Brain microvascular endothelial cell (primary cell): ENCODE measurements around the gene TMEM132D.
A peak's percentile ranks its signal among the peaks of the same experiment; 100 is the strongest.

Experiments used
- DNase-seq: peaks from one replicate; pipeline ENCODE4 v3.0.0-alpha.2; 2020
- H3K27ac ChIP-seq: fragments of 250-450 bp; sonication (Bioruptor Pico); 2 replicates; pipeline ENCODE4 v1.5.1; 2020; ENCODE audit warnings: mild to moderate bottlenecking, moderate library complexity
- H3K27me3 ChIP-seq: fragments of 250-450 bp; sonication (Bioruptor Pico); replicated peaks from 2 replicates; pipeline ENCODE4 v1.5.1; 2020; ENCODE audit warnings: mild to moderate bottlenecking
- H3K36me3 ChIP-seq: fragments of 250-450 bp; sonication (Bioruptor Pico); replicated peaks from 2 replicates; pipeline ENCODE4 v1.5.1; 2020; ENCODE audit warnings: mild to moderate bottlenecking
- H3K4me3 ChIP-seq: 2 replicates; pipeline ENCODE4 v1.5.1; 2011; ENCODE audit warnings: low read depth, mild to moderate bottlenecking, control low read depth, low read length, moderate library complexity
- in situ Hi-C: cut with HindIII; loops from 2 replicates; pipeline ENCODE4 v1.10.0; 2017; ENCODE audit warnings: low sequenced_read_pairs, low pct_ligation_motif_present
- TF ChIP-seq, protein P1 (sequence below): IDR thresholded peaks from 2 replicates; pipeline ENCODE4 v1.5.1; 2011; ENCODE audit warnings: low read depth, mild to moderate bottlenecking, moderate library complexity, low read length, control low read depth, inconsistent platforms; ENCODE audit errors: missing control alignments

Gene TMEM132D

DNA sequence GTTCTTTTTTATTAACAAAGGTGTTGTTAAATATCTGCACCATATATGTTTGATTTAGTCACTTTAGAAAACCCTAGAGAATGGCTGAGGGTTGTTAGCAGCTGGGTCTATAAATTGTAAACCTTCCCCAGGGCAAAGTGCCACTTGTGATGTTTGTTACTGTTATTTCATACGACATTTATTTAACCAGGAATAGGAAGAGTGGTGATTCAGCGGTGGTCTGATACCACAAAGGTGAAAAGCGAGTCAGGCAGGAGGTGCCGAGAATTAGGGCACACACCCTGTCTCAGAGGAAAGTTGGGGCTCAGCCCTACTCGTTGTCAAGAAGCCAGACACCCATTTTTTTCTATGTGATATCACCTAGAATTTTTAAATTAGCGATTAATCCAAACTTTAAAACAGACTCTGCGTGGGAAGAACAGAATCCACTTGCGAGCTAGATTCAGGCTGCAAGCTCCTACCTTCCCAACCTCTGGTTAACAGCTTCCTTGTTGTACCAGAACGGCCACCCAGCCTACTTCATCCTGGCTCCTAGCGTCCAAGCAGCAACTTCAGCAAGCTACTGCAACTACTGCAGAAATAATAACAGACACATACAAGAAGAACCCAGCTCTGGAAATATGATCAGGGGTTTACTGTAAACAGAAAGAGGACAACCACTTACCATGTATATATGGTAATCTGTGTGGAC is 126.7 kb downstream of the TMEM132D start:
- DNase-seq, result no peak
- Histone ChIP-seq H3K27ac (no peak overlapping the region), H3K36me3 (no peaks in the 10 kb centered on the region), H3K4me3 (no peak overlapping the region), H3K27me3 (no peaks in the 10 kb centered on the region)
- in situ Hi-C loops, result no loop called here
- TF ChIP-seq, protein P1, sequence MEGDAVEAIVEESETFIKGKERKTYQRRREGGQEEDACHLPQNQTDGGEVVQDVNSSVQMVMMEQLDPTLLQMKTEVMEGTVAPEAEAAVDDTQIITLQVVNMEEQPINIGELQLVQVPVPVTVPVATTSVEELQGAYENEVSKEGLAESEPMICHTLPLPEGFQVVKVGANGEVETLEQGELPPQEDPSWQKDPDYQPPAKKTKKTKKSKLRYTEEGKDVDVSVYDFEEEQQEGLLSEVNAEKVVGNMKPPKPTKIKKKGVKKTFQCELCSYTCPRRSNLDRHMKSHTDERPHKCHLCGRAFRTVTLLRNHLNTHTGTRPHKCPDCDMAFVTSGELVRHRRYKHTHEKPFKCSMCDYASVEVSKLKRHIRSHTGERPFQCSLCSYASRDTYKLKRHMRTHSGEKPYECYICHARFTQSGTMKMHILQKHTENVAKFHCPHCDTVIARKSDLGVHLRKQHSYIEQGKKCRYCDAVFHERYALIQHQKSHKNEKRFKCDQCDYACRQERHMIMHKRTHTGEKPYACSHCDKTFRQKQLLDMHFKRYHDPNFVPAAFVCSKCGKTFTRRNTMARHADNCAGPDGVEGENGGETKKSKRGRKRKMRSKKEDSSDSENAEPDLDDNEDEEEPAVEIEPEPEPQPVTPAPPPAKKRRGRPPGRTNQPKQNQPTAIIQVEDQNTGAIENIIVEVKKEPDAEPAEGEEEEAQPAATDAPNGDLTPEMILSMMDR, result no peak

DNA sequence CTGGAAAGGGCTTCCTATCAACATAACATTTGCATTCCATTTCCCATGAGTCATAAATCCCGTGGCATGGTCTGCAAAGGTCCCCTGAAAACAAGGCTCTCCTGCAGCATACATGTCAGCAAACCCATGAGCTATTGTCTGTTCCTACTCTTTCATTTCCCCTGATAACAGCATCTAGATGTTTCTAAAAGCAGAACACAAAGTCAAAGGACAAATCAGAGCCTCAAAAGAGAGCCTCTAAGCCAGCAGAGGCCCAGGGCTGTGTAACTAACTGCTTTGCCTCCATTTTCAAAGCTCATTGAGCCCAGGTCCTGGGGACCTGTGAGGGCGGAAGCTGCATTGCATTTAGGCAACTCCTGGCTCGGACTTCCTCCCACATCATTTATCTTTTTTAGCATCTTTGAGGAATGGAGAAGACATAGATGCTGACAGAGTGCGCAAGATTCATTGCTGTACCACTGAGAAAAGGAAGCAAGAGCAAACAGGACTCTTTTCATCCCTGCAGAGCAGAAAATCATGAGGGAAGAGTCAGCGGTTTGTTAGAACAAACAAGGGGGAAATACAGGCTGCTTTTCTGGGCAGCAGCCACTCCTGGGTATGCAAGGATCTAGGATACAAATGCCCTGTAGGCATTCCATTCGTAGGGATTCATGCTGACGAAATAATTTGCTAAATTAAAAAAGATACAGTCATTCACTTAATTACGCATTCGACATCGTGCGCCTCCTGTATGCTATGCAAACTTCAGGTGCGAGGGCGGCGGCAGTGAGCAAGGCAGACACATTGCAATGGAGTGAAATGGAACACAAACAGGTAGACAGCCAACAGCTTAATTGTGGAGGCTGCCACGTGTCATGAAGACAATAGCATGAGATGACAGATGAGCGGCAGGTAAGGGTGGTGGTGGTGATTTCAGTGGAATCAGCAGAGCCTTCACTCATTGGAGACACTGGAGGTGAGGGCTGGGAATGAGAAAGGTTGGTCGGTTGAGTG is 131.0 kb downstream of the TMEM132D start:
- H3K4me3 ChIP-seq, result no peak overlapping the region
- DNase-seq, result peak; percentile 88
- H3K27ac ChIP-seq, result peak overlapping the region; percentile 76
- TF ChIP-seq, protein P1, result no peak
- no peaks in the 10 kb centered on the region for H3K27me3 ChIP-seq
- H3K36me3 ChIP-seq, result no peaks in the 10 kb centered on the region
- in situ Hi-C loops, result no loop called here

DNA sequence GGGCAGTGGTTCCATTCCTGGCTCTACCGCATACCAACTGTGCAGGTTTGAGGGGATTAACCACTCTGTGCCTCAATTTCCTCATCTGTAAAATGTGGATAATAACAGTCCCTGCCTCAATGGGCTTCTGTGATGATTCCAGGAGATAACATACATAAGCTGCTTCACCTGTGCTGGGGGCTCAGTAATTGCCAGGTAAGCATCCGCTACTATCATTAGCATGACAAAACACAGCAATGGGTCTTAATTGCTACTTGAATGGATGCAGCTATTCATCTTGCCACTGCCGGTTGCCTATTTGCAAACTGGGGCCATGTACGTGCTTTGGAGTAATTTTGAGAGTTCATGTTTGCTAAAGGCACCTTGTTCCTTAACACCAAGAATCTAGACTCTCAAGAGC is 132.6 kb downstream of the TMEM132D start:
- no peak for DNase-seq
- no peak overlapping the region for H3K4me3 ChIP-seq
- no peaks in the 10 kb centered on the region for H3K36me3 ChIP-seq
- in situ Hi-C loops, result no loop called here
- H3K27ac ChIP-seq, result no peak overlapping the region
- TF ChIP-seq, protein P1, result no peak
- H3K27me3 ChIP-seq, result no peaks in the 10 kb centered on the region

DNA sequence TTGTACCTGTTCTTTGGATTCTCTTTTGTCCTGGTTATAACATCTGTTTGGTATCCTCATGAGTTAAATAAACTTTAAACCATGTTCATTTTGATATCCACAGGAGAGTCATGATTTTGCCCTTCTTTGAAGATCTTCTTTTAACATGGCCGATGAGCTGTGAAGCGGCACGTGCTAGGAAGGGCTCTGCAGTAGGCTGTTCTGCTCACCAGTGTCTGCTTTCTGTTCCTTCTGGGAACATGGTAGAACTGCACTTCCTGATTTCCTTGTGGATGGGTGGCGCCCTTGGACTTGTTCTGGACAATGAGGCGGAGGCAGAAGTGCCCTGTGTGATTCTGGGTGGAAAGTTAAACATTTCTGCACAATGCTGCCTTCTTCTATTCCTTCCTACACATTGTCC is 138.1 kb downstream of the TMEM132D start:
- in situ Hi-C loops, result no loop called here
- DNase-seq, result no peak
- no peak overlapping the region for H3K27ac ChIP-seq
- TF ChIP-seq, protein P1, result no peak
- no peak overlapping the region for H3K4me3 ChIP-seq
- no peaks in the 10 kb centered on the region for H3K36me3 ChIP-seq
- H3K27me3 ChIP-seq, result no peaks in the 10 kb centered on the region

DNA sequence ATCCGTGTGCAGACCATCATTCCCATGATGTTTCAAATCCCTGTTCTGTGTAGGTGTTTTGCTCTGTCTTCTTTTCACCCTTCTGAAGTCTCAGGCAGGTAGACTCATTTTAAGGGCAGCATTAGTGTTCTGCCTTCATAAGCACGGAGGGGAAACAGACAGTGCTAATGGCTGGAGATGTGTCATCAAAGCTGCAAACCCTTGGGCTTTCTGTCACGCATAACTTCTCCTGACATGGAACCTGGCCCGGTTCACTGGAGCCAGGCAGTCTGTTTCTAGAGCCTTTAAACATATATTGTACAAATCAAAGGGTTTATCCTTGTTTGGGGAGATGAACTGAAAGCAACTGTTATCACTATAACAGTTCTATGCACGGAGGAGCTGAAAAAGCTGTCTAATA is 141.4 kb downstream of the TMEM132D start:
- H3K27ac ChIP-seq, result no peak overlapping the region
- no peak overlapping the region for H3K4me3 ChIP-seq
- DNase-seq, result no peak
- TF ChIP-seq, protein P1, result no peak
- in situ Hi-C loops, result no loop called here
- H3K36me3 ChIP-seq, result no peaks in the 10 kb centered on the region
- H3K27me3 ChIP-seq, result no peaks in the 10 kb centered on the region
